ENCODE measurements around the gene DLG1.

GRCh38 chr3:197205265-197205664, 93.1 kb downstream of the DLG1 start:
- TF ChIP-seq CTCF (IDR thresholded peaks at IDR 0.05; ENCODE audit: low read depth, low read length, missing input control) (no peak), JUND (IDR thresholded peaks at IDR 0.05) (no peak), TAF1 (conservative IDR thresholded peaks at IDR 0.05) (no peak), REST (IDR thresholded peaks at IDR 0.05) (no peak), RAD21 (IDR thresholded peaks at IDR 0.05) (no peak), HNF4G (IDR thresholded peaks at IDR 0.05) (no peak), FOXA2 (IDR thresholded peaks at IDR 0.05) (no peak), MAX (IDR thresholded peaks at IDR 0.05) (no peak)

Measured in liver (tissue), 3 donors.